Dedifferentiated amniotic fluid mesenchymal stem cell (primary cell): ENCODE measurements around the gene XKR7.
"Not testable (repeated sequence)": the region's sequence is repeated elsewhere in the genome, so short reads cannot be mapped to it uniquely, and the experiment has no call there.

Source experiments
- DNase-seq: peaks from one replicate; pipeline ENCODE4 v3.0.0-alpha.2; 2016; ENCODE audit errors: extremely low spot score

The XKR7 gene

GRCh38 chr20:32013326-32013725 is 45.4 kb downstream of the XKR7 start:
- no peak for DNase-seq

GRCh38 chr20:32017711-32018251 is 49.8 kb downstream of the XKR7 start:
- DNase-seq: no peak

DNA sequence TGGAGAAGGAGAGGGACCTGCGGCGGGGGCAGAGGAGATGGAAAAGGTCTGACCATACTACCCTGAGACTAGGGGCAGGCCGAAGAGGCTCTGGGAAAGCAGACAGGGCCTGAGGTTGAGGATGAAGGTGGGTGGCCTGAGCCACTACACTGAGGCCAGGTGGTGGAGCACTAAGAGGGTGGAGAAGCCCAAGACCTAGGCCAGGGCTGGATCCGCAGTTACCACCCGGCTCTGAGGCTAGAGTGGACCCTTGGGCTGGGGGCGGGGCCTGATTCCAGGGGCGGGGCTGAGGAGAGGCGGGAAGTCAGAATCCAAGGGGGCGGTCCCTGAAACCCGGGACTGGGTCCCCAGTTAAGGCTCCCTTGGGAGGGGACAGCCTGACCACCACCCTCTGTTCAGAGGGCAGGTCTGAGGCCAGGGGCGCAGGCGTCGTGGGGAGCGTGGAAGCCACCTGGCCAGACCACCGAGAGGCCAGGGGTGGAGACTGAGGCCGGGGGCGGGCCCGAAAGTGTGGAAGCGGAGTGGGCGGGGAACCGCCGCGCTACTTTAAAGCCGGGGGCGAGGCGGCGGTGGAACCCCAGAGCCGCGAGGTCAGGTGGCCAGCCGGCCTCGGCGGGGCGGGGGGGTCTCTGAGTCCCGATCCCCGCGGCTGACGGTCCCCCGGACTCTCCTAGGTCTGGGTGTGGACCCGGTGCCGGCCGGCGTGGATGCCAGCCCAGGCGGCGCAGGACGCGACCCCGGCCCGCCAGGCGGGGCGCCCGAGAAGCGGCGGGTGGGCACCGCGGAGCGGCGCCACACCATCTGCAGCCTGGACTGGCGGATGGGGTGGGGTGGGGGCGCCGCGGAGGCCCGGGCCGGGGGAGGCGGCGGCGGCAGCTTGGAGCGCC is 50.6 kb downstream of the XKR7 start:
- DNase-seq: no peak

- DNase-seq: no peak
These were observed 51.2 kb downstream of the XKR7 start for GRCh38 chr20:32019156-32019510.

- DNase-seq: no peak
These were observed 51.9 kb downstream of the XKR7 start for GRCh38 chr20:32019563-32020463.

- DNase-seq: no peak
These were observed 53.1 kb downstream of the XKR7 start for GRCh38 chr20:32021091-32021490.

- no peak for DNase-seq
These were observed 56.8 kb downstream of the XKR7 start for GRCh38 chr20:32024683-32025295.

GRCh38 chr20:32027643-32028042 is 59.7 kb downstream of the XKR7 start:
- DNase-seq: no peak

- DNase-seq: no peak
These were observed 60.9 kb downstream of the XKR7 start for GRCh38 chr20:32028647-32029372.

DNA sequence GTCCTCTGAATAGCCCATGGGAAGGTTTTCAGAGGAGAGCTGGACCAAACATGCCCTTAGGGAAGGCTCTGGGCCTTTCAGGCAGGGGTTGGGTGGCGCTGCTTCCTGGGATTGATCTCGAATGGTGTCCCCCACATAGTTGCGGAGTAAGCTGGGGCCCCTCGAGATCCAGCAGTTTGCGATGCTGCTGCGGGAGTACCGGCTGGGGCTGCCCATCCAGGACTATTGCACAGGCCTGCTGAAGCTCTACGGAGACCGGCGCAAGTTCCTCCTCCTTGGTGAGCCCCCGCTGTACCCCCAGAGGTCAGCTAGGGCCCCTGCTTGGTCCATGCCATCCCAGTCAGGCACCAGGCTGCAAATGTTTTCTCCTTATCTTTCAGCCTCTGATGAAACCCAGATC is 61.6 kb downstream of the XKR7 start:
- DNase-seq: no peak

- DNase-seq: peak; percentile 74
These were observed 63.3 kb downstream of the XKR7 start for GRCh38 chr20:32031007-32031958.

DNA sequence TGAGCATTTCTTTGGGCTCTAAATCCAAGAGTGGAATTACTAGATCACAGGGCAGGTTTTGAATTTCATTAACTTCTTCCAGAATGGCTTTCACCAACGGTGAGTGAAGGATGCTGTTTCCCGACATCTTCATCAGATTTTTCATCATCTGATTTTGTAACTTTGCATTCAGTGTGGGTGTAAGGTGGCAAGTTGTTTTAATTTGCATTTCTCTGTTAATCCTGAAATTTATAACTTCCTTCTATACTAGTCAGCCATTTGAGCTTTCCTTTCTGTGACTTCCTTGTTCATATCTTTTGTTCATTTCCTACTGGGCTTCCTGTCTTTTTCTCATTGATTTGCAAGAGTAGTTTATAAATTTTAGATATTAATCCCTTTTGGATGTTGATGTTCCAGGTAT is 65.4 kb downstream of the XKR7 start:
- no peak for DNase-seq

- not testable (repeated sequence) for DNase-seq
These were observed 65.8 kb downstream of the XKR7 start for GRCh38 chr20:32033721-32034120.

GRCh38 chr20:32034581-32035425 is 66.9 kb downstream of the XKR7 start:
- DNase-seq: peak; percentile 17

DNA sequence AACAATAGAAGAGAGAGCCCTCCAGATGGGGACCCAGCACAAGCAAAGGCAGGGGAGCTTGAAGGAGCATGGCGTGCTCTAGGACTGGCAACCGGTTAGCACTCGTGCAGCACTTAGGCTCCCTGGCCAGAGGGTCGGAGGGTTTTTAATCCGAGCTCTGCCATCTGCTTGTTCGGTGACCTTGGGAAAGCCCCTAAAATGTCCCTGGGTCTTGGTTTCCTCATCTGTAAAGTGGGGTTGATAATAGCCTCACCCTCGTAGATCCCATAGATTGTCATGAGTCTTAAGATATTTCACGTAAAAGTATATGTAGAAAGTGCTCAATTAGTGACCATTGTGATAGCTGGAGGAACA is 67.5 kb downstream of the XKR7 start:
- no peak for DNase-seq

- DNase-seq: no peak
These were observed 68.3 kb downstream of the XKR7 start for GRCh38 chr20:32036252-32036651.

- peak; percentile 61 for DNase-seq
These were observed 69.0 kb downstream of the XKR7 start for GRCh38 chr20:32036716-32037485.

DNA sequence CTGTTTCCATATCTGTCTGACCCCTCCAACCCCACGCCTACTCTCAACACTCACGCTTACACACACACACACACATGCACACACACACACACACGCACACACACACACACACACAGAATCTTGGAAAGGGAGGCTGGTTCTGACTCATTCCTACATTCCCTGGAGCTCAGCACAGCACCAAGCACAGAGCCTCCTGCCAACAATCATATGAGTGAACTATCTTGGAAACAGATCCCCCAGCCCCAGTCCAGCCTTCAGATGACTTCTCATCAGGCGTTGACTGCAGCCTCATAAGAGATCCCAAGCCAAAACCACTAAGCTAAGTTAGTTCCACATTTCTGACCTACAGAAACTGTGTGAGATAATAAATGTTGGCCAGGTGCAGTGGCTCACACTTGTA is 70.0 kb downstream of the XKR7 start:
- DNase-seq: no peak
